Measurements from ENCODE around the gene LRFN2. TPM values are rescaled to one million over a fixed set of nuclear protein-coding genes. Genes with fewer than 3 reads are reported as not detected.

LRFN2 gene
- total RNA-seq, 2 experiments from 2014 or later, result not detected

GRCh38 chr6:40359808-40360207, 227.4 kb downstream of the LRFN2 start:
- Mint-ChIP-seq H3K9me3 (no peaks in the 10 kb centered on the region), H3K36me3 (ENCODE audit: low read depth) (no peaks in the 10 kb centered on the region), H3K27ac (no peak overlapping the region), H3K4me3 (no peak overlapping the region), H3K27me3 (peaks cover 25% of the 10 kb centered on the region), H3K4me1 (ENCODE audit: low read depth) (no peaks in the 10 kb centered on the region)
- H3K27ac ChIP-seq (ENCODE audit: low read depth in 1 of 2, low read length in 2 of 2), result no peak overlapping the region
- no peaks in the 10 kb centered on the region for H3K36me3 ChIP-seq (ENCODE audit: insufficient read depth, low read length)
- no peaks in the 10 kb centered on the region for H3K4me1 ChIP-seq (ENCODE audit: insufficient read depth, low read length)
- H3K4me3 ChIP-seq (ENCODE audit: low read length), result no peak overlapping the region
- DNase-seq (no peak), ATAC-seq (ENCODE audit: poor library complexity) (no peak)
- CTCF ChIA-PET, result no interaction called here
- no peak for TF ChIP-seq CTCF (IDR thresholded peaks at IDR 0.05)
- POLR2A ChIA-PET, result interaction anchor here (1.1 kb wide), 1 partner anchor 692 kb away, joined by 3 read pairs; no protein-coding TSS in a partner anchor
- no peaks in the 10 kb centered on the region for H3K27me3 ChIP-seq (ENCODE audit: control insufficient read depth in 1 of 2, insufficient read depth in 2 of 2, low read length in 2 of 2)
- intact Hi-C loops (cut with DNase I, micrococcal nuclease), result no loop called here
- H3K9me3 ChIP-seq (ENCODE audit: control insufficient read depth in 1 of 2, insufficient read depth in 1 of 2, low read length in 2 of 2), result peaks cover 0 to under 1% of the 10 kb centered on the region in 2 experiments

GRCh38 chr6:40358473-40359460, 228.4 kb downstream of the LRFN2 start:
- Mint-ChIP-seq H3K9me3 (no peaks in the 10 kb centered on the region), H3K4me3 (no peak overlapping the region), H3K27ac (no peak overlapping the region), H3K27me3 (peaks cover 25% of the 10 kb centered on the region), H3K4me1 (ENCODE audit: low read depth) (no peaks in the 10 kb centered on the region), H3K36me3 (ENCODE audit: low read depth) (no peaks in the 10 kb centered on the region)
- no peak overlapping the region for H3K27ac ChIP-seq (ENCODE audit: low read depth in 1 of 2, low read length in 2 of 2)
- no peaks in the 10 kb centered on the region for H3K27me3 ChIP-seq (ENCODE audit: control insufficient read depth in 1 of 2, insufficient read depth in 2 of 2, low read length in 2 of 2)
- H3K36me3 ChIP-seq (ENCODE audit: insufficient read depth, low read length), result no peaks in the 10 kb centered on the region
- no peak for ATAC-seq (ENCODE audit: poor library complexity)
- CTCF ChIA-PET, result no interaction called here
- intact Hi-C loops (cut with DNase I, micrococcal nuclease), result no loop called here
- POLR2A ChIA-PET, result no interaction called here
- no peaks in the 10 kb centered on the region for H3K4me1 ChIP-seq (ENCODE audit: insufficient read depth, low read length)
- no peak for TF ChIP-seq CTCF (IDR thresholded peaks at IDR 0.05)
- H3K4me3 ChIP-seq (ENCODE audit: low read length), result no peak overlapping the region
- DNase-seq, result no peak
- no peaks in the 10 kb centered on the region for H3K9me3 ChIP-seq (ENCODE audit: control insufficient read depth in 1 of 2, insufficient read depth in 1 of 2, low read length in 2 of 2)

- H3K27me3 ChIP-seq (ENCODE audit: control insufficient read depth in 1 of 2, insufficient read depth in 2 of 2, low read length in 2 of 2), result no peaks in the 10 kb centered on the region
- Mint-ChIP-seq H3K27me3 (peaks cover 18% of the 10 kb centered on the region), H3K36me3 (ENCODE audit: low read depth) (no peaks in the 10 kb centered on the region), H3K27ac (no peak overlapping the region), H3K9me3 (no peaks in the 10 kb centered on the region), H3K4me1 (ENCODE audit: low read depth) (no peaks in the 10 kb centered on the region), H3K4me3 (no peak overlapping the region)
- no peaks in the 10 kb centered on the region for H3K9me3 ChIP-seq (ENCODE audit: control insufficient read depth in 1 of 2, insufficient read depth in 1 of 2, low read length in 2 of 2)
- H3K27ac ChIP-seq (ENCODE audit: low read depth in 1 of 2, low read length in 2 of 2), result no peak overlapping the region
- no peak overlapping the region for H3K4me3 ChIP-seq (ENCODE audit: low read length)
- H3K36me3 ChIP-seq (ENCODE audit: insufficient read depth, low read length), result no peaks in the 10 kb centered on the region
- intact Hi-C loops (cut with DNase I, micrococcal nuclease), result no loop called here
- ATAC-seq (ENCODE audit: poor library complexity) (no peak), DNase-seq (no peak)
- CTCF ChIA-PET, result no interaction called here
- no peak for TF ChIP-seq CTCF (IDR thresholded peaks at IDR 0.05)
- POLR2A ChIA-PET, result no interaction called here
- H3K4me1 ChIP-seq (ENCODE audit: insufficient read depth, low read length), result no peaks in the 10 kb centered on the region
Measured at GRCh38 chr6:40356242-40356910, 230.8 kb downstream of the LRFN2 start.
